ENCODE measurements around the gene CCDC182. TPM values are rescaled to one million over a fixed set of nuclear protein-coding genes. Genes with fewer than 3 reads are reported as not detected.

The CCDC182 gene
- polyA plus RNA-seq (2013, experiment 1 of 2), result not detected
- polyA plus RNA-seq (2013, experiment 2 of 2), result not detected

GRCh38 chr17:57745242-57745641 is at the start of gene CCDC182:
TSS of gene CCDC182 (minus strand) at chr17:57745299. CDS start at chr17:57745272, 27 bp downstream.
- no peaks in the 10 kb centered on the region for H3K27me3 ChIP-seq (ENCODE audit: control insufficient read depth in 3 of 3, insufficient read depth in 3 of 3, low read depth in 1 of 3, low read length in 3 of 3)
- H3K79me1 ChIP-seq (ENCODE audit: low read depth, low read length), result no peaks in the 10 kb centered on the region
- no peak for DNase-seq (ENCODE audit: low spot score)
- no peak within 1 kb of the TSS for H3K27ac ChIP-seq (replicated peaks; ENCODE audit: low read length)
- no peak within 1 kb of the TSS for H3K4me2 ChIP-seq (ENCODE audit: insufficient read depth, low read length, poor library complexity, severe bottlenecking)
- no peak within 1 kb of the TSS for H2AK5ac ChIP-seq (ENCODE audit: low read depth, low read length)
- no peak within 1 kb of the TSS for H4K8ac ChIP-seq (ENCODE audit: low read depth, low read length)
- no peak within 1 kb of the TSS for H4K91ac ChIP-seq (ENCODE audit: low read depth, low read length, poor library complexity)
- no peak within 1 kb of the TSS for H3K14ac ChIP-seq (ENCODE audit: low read length)
- peaks cover 0 to 2% of the 10 kb centered on the region in 2 donors for H3K4me1 ChIP-seq (ENCODE audit: control insufficient read depth in 2 of 2, insufficient read depth in 1 of 2, low read depth in 1 of 2, low read length in 2 of 2)
- no peak within 1 kb of the TSS for H2BK12ac ChIP-seq (ENCODE audit: low read length)
- no peak within 1 kb of the TSS for H2AFZ ChIP-seq (ENCODE audit: low read length)
- H2BK5ac ChIP-seq (ENCODE audit: low read length), result no peak within 1 kb of the TSS
- no peak within 1 kb of the TSS for H3K9ac ChIP-seq (ENCODE audit: low read depth, low read length, poor library complexity)
- H2BK120ac ChIP-seq (ENCODE audit: low read depth, low read length), result no peak within 1 kb of the TSS
- no peaks in the 10 kb centered on the region for H3K36me3 ChIP-seq (replicated peaks in 1 of 2; ENCODE audit: control insufficient read depth in 2 of 2, insufficient read depth in 2 of 2, low read length in 2 of 2)
- H3K4ac ChIP-seq (ENCODE audit: low read length), result no peak within 1 kb of the TSS
- H3K4me3 ChIP-seq (ENCODE audit: low read length in 2 of 2), result no peak within 1 kb of the TSS
- no CpG with 5 or more reads among the region's 4 CpGs for WGBS, 2 donors (ENCODE audit: extremely low coverage in 2 of 2, insufficient read length in 2 of 2, insufficient replicate concordance in 1 of 2)
- H3K18ac ChIP-seq (ENCODE audit: low read length), result no peak within 1 kb of the TSS
- H3K9me3 ChIP-seq (replicated peaks in 1 of 2; ENCODE audit: control insufficient read depth in 2 of 2, insufficient read depth in 1 of 2, low read depth in 1 of 2, low read length in 2 of 2), result peaks cover under 1 to 7% of the 10 kb centered on the region in 2 donors
- H2BK15ac ChIP-seq (ENCODE audit: low read length), result no peak within 1 kb of the TSS
- H3K23ac ChIP-seq (ENCODE audit: low read depth, low read length, poor library complexity), result no peak within 1 kb of the TSS

- Histone ChIP-seq H3K9me3 (replicated peaks in 1 of 2; ENCODE audit: control insufficient read depth in 2 of 2, insufficient read depth in 1 of 2, low read depth in 1 of 2, low read length in 2 of 2) (no peaks in the 10 kb centered on the region), H3K4me3 (ENCODE audit: low read length in 2 of 2) (no peak overlapping the region), H2BK120ac (ENCODE audit: low read depth, low read length) (no peak overlapping the region), H3K14ac (ENCODE audit: low read length) (no peak overlapping the region), H2AK5ac (ENCODE audit: low read depth, low read length) (no peak overlapping the region), H3K23ac (ENCODE audit: low read depth, low read length, poor library complexity) (no peak overlapping the region), H3K4me2 (ENCODE audit: insufficient read depth, low read length, poor library complexity, severe bottlenecking) (no peak overlapping the region), H2BK12ac (ENCODE audit: low read length) (no peak overlapping the region), H3K4ac (ENCODE audit: low read length) (no peak overlapping the region), H2AFZ (ENCODE audit: low read length) (no peak overlapping the region), H3K27me3 (ENCODE audit: control insufficient read depth in 3 of 3, insufficient read depth in 3 of 3, low read depth in 1 of 3, low read length in 3 of 3) (no peaks in the 10 kb centered on the region), H3K18ac (ENCODE audit: low read length) (no peak overlapping the region), H3K79me1 (ENCODE audit: low read depth, low read length) (no peaks in the 10 kb centered on the region), H3K9ac (ENCODE audit: low read depth, low read length, poor library complexity) (no peak overlapping the region), H2BK5ac (ENCODE audit: low read length) (no peak overlapping the region), H4K91ac (ENCODE audit: low read depth, low read length, poor library complexity) (no peak overlapping the region), H3K27ac (replicated peaks; ENCODE audit: low read length) (no peak overlapping the region), H3K36me3 (replicated peaks in 1 of 2; ENCODE audit: control insufficient read depth in 2 of 2, insufficient read depth in 2 of 2, low read length in 2 of 2) (no peaks in the 10 kb centered on the region), H3K4me1 (ENCODE audit: control insufficient read depth in 2 of 2, insufficient read depth in 1 of 2, low read depth in 1 of 2, low read length in 2 of 2) (no peaks in the 10 kb centered on the region), H2BK15ac (ENCODE audit: low read length) (no peak overlapping the region), H4K8ac (ENCODE audit: low read depth, low read length) (no peak overlapping the region)
- whole genome bisulfite sequencing, 2 donors (ENCODE audit: extremely low coverage in 2 of 2, insufficient read length in 2 of 2, insufficient replicate concordance in 1 of 2), result no CpG with 5 or more reads among the region's 2 CpGs
- DNase-seq (ENCODE audit: low spot score), result no peak
Observed at GRCh38 chr17:57794841-57795240, 49.7 kb upstream of the CCDC182 start.

GRCh38 chr17:57788725-57789124 is 43.6 kb upstream of the CCDC182 start:
- no CpG with 5 or more reads among the region's 4 CpGs for WGBS, 2 donors (ENCODE audit: extremely low coverage in 2 of 2, insufficient read length in 2 of 2, insufficient replicate concordance in 1 of 2)

GRCh38 chr17:57785022-57785421 is 39.9 kb upstream of the CCDC182 start:
- H3K18ac ChIP-seq (ENCODE audit: low read length), result peak overlapping the region; percentile 23
- WGBS, 2 donors (ENCODE audit: extremely low coverage in 2 of 2, insufficient read length in 2 of 2, insufficient replicate concordance in 1 of 2), result no CpG with 5 or more reads among the region's 7 CpGs
- H2BK5ac ChIP-seq (ENCODE audit: low read length), result no peak overlapping the region
- H2BK120ac ChIP-seq (ENCODE audit: low read depth, low read length), result no peak overlapping the region
- no peaks in the 10 kb centered on the region for H3K9me3 ChIP-seq (replicated peaks in 1 of 2; ENCODE audit: control insufficient read depth in 2 of 2, insufficient read depth in 1 of 2, low read depth in 1 of 2, low read length in 2 of 2)
- H3K4me2 ChIP-seq (ENCODE audit: insufficient read depth, low read length, poor library complexity, severe bottlenecking), result no peak overlapping the region
- H3K9ac ChIP-seq (ENCODE audit: low read depth, low read length, poor library complexity), result no peak overlapping the region
- H3K4me3 ChIP-seq (ENCODE audit: low read length in 2 of 2), result no peak overlapping the region
- H4K91ac ChIP-seq (ENCODE audit: low read depth, low read length, poor library complexity), result no peak overlapping the region
- H3K23ac ChIP-seq (ENCODE audit: low read depth, low read length, poor library complexity), result no peak overlapping the region
- DNase-seq (ENCODE audit: low spot score), result no peak
- no peak overlapping the region for H4K8ac ChIP-seq (ENCODE audit: low read depth, low read length)
- H3K36me3 ChIP-seq (replicated peaks in 1 of 2; ENCODE audit: control insufficient read depth in 2 of 2, insufficient read depth in 2 of 2, low read length in 2 of 2), result no peaks in the 10 kb centered on the region
- H3K14ac ChIP-seq (ENCODE audit: low read length), result no peak overlapping the region
- no peak overlapping the region for H3K27ac ChIP-seq (replicated peaks; ENCODE audit: low read length)
- no peak overlapping the region for H2AK5ac ChIP-seq (ENCODE audit: low read depth, low read length)
- H3K79me1 ChIP-seq (ENCODE audit: low read depth, low read length), result no peaks in the 10 kb centered on the region
- peaks cover 14 to 20% of the 10 kb centered on the region in 2 donors for H3K4me1 ChIP-seq (ENCODE audit: control insufficient read depth in 2 of 2, insufficient read depth in 1 of 2, low read depth in 1 of 2, low read length in 2 of 2)
- no peak overlapping the region for H2BK15ac ChIP-seq (ENCODE audit: low read length)
- H2AFZ ChIP-seq (ENCODE audit: low read length), result no peak overlapping the region
- H3K4ac ChIP-seq (ENCODE audit: low read length), result no peak overlapping the region
- H3K27me3 ChIP-seq (ENCODE audit: control insufficient read depth in 3 of 3, insufficient read depth in 3 of 3, low read depth in 1 of 3, low read length in 3 of 3), result peaks cover 0 to 12% (median 0%) of the 10 kb centered on the region in 3 experiments
- H2BK12ac ChIP-seq (ENCODE audit: low read length), result no peak overlapping the region

More at GRCh38 chr17:57788725-57789124, 43.6 kb upstream of the CCDC182 start:
- no peak overlapping the region for H2BK5ac ChIP-seq (ENCODE audit: low read length)
- H2BK15ac ChIP-seq (ENCODE audit: low read length), result no peak overlapping the region
- no peak overlapping the region for H3K14ac ChIP-seq (ENCODE audit: low read length)
- no peak overlapping the region for H3K9ac ChIP-seq (ENCODE audit: low read depth, low read length, poor library complexity)
- no peak overlapping the region for H3K4ac ChIP-seq (ENCODE audit: low read length)
- no peak overlapping the region for H4K91ac ChIP-seq (ENCODE audit: low read depth, low read length, poor library complexity)
- no peak overlapping the region for H4K8ac ChIP-seq (ENCODE audit: low read depth, low read length)
- peaks cover 0 to 10% (median 0%) of the 10 kb centered on the region in 3 experiments for H3K27me3 ChIP-seq (ENCODE audit: control insufficient read depth in 3 of 3, insufficient read depth in 3 of 3, low read depth in 1 of 3, low read length in 3 of 3)
- no peaks in the 10 kb centered on the region for H3K36me3 ChIP-seq (replicated peaks in 1 of 2; ENCODE audit: control insufficient read depth in 2 of 2, insufficient read depth in 2 of 2, low read length in 2 of 2)
- no peak overlapping the region for H2BK12ac ChIP-seq (ENCODE audit: low read length)
- no peaks in the 10 kb centered on the region for H3K4me1 ChIP-seq (ENCODE audit: control insufficient read depth in 2 of 2, insufficient read depth in 1 of 2, low read depth in 1 of 2, low read length in 2 of 2)
- no peak overlapping the region for H3K23ac ChIP-seq (ENCODE audit: low read depth, low read length, poor library complexity)
- DNase-seq (ENCODE audit: low spot score), result no peak
- H3K9me3 ChIP-seq (replicated peaks in 1 of 2; ENCODE audit: control insufficient read depth in 2 of 2, insufficient read depth in 1 of 2, low read depth in 1 of 2, low read length in 2 of 2), result no peaks in the 10 kb centered on the region
- no peak overlapping the region for H2AFZ ChIP-seq (ENCODE audit: low read length)
- H2AK5ac ChIP-seq (ENCODE audit: low read depth, low read length), result no peak overlapping the region
- no peak overlapping the region for H3K4me2 ChIP-seq (ENCODE audit: insufficient read depth, low read length, poor library complexity, severe bottlenecking)
- H2BK120ac ChIP-seq (ENCODE audit: low read depth, low read length), result no peak overlapping the region
- no peaks in the 10 kb centered on the region for H3K79me1 ChIP-seq (ENCODE audit: low read depth, low read length)
- H3K18ac ChIP-seq (ENCODE audit: low read length), result no peak overlapping the region
- H3K27ac ChIP-seq (replicated peaks; ENCODE audit: low read length), result no peak overlapping the region
- no peak overlapping the region for H3K4me3 ChIP-seq (ENCODE audit: low read length in 2 of 2)
